C4-2B (cell line): ENCODE data around the gene MT1HL1.

Source experiments
- CTCF ChIP-seq: fragments of 450-650 bp; conservative IDR thresholded peaks from 2 replicates; pipeline ENCODE4 v1.5.1; 2017; ENCODE audit warnings: mild to moderate bottlenecking
- ZFX ChIP-seq: fragments of 450-650 bp; IDR thresholded peaks from 2 replicates; pipeline ENCODE4 v1.6.1; 2017

DNA sequence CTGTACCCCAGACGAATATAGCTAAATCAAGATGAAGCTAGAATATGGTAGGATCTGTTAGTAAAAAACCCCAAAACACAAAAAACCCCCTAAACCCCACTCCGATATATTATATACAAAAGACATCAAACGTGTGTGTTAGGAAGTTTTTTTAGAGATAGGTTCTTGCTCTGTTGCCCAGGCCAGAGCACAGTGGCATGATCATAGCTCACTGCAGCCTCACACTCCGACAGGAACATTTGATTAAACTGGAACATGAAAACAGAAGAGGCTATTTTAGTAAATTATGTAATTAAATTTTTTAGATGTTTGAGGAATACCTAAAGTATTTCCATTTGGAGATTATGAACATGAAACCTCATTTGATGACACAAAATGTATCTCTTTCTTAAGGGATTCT lies 29.6 kb upstream of the MT1HL1 start:
- TF ChIP-seq CTCF (no peak), ZFX (no peak)
